ENCODE data around the gene LKAAEAR1. TPM values are rescaled to one million over a fixed set of nuclear protein-coding genes. Genes with fewer than 3 reads are reported as not detected.

The LKAAEAR1 gene
- total and polyA plus RNA-seq, 2 of the 13 experiments (the other 11 are each of a cell fraction or from before 2014, with no cell fraction given) = not detected

- TF ChIP-seq ZSCAN29 (CRISPR knock-in tag; conservative IDR thresholded peaks at IDR 0.05) (0 out of 2 replicates have a peak, but pooled peaks have one; percentile 79), ZNF761 (CRISPR knock-in tag; conservative IDR thresholded peaks at IDR 0.05) (0 out of 2 replicates have a peak, but pooled peaks have one; percentile 55), ZNF256 (CRISPR knock-in tag; conservative IDR thresholded peaks at IDR 0.05) (0 out of 2 replicates have a peak, but pooled peaks have one; percentile 13), ZNF75D (CRISPR knock-in tag; IDR thresholded peaks at IDR 0.05; ENCODE audit: borderline replicate concordance) (no peak), TRAFD1 (CRISPR knock-in tag; IDR thresholded peaks at IDR 0.05; ENCODE audit: borderline replicate concordance) (0 out of 2 replicates have a peak, but pooled peaks have one; percentile 38), ZBTB7A (CRISPR knock-in tag; IDR thresholded peaks at IDR 0.05) (peak; percentile 97), ZSCAN12 (CRISPR knock-in tag; IDR thresholded peaks at IDR 0.05) (0 out of 2 replicates have a peak, but pooled peaks have one; percentile 24), ZFP37 (CRISPR knock-in tag; IDR thresholded peaks at IDR 0.05; ENCODE audit: borderline replicate concordance) (peak; percentile 66; the same call in 1 of the 2 replicates), STAT5B (CRISPR knock-in tag; IDR thresholded peaks at IDR 0.05) (0 out of 2 replicates have a peak, but pooled peaks have one; percentile 12), RFX5 (IDR thresholded peaks at IDR 0.05; ENCODE audit: low read depth, low read length) (0 out of 2 replicates have a peak, but pooled peaks have one; percentile 9), MIER2 (CRISPR knock-in tag; IDR thresholded peaks at IDR 0.05) (0 out of 2 replicates have a peak, but pooled peaks have one; percentile 55), HMG20A (CRISPR knock-in tag; IDR thresholded peaks at IDR 0.05; ENCODE audit: borderline replicate concordance) (no peak), HNRNPH1 (optimal IDR thresholded peaks at IDR 0.05; ENCODE audit: low read depth, low read length) (no peak), TRIM22 (IDR thresholded peaks at IDR 0.05) (no peak), ZNF609 (CRISPR knock-in tag; IDR thresholded peaks at IDR 0.05; ENCODE audit: borderline replicate concordance) (0 out of 2 replicates have a peak, but pooled peaks have one; percentile 15), ZFP90 (CRISPR knock-in tag; IDR thresholded peaks at IDR 0.05; ENCODE audit: borderline replicate concordance) (peak; percentile 91; the same call in 1 of the 2 replicates), KDM2A (CRISPR knock-in tag; IDR thresholded peaks at IDR 0.05; ENCODE audit: borderline replicate concordance, low read depth) (peak; percentile 84), ZNF782 (CRISPR knock-in tag; IDR thresholded peaks at IDR 0.05; ENCODE audit: borderline replicate concordance) (peak; percentile 96), POLR2G (IDR thresholded peaks at IDR 0.05; ENCODE audit: low read depth, low read length) (no peak)
These were observed 26.3 kb downstream of the LKAAEAR1 start (continued) for GRCh38 chr20:64057628-64058498.

Measured in HepG2 (cell line).